Astrocyte (in vitro differentiated cells and primary cell): ENCODE results near the gene SDR39U1. TPM values are rescaled to one million over a fixed set of nuclear protein-coding genes. Genes with fewer than 3 reads are reported as not detected.
"Not testable (repeated sequence)": the region's sequence is repeated elsewhere in the genome, so short reads cannot be mapped to it uniquely, and the experiment has no call there.

Experiments used
- DNase-seq: peaks from one replicate; pipeline ENCODE4 v3.0.0-alpha.2; 2010; ENCODE audit warnings: low read depth
- FAIRE-seq: peaks from 2 replicates; lab custom pipeline; 2011; peaks lifted over from hg19 to GRCh38; lab: Jason Lieb, UNC
- H2AFZ ChIP-seq: 2 replicates; pipeline ENCODE4 v1.6.0; 2012; ENCODE audit warnings: low read depth, low read length, inconsistent platforms
- H3K27ac ChIP-seq: 2 replicates; pipeline ENCODE4 v1.5.1; 2011; ENCODE audit warnings: low read depth, low read length, inconsistent platforms
- H3K27me3 ChIP-seq: 2 replicates; pipeline ENCODE4 v1.6.0; 2011; ENCODE audit warnings: low read length, inconsistent platforms; ENCODE audit not compliant: insufficient read depth
- H3K36me3 ChIP-seq: 2 replicates; pipeline ENCODE4 v1.5.1; 2011; ENCODE audit warnings: low read length, inconsistent platforms; ENCODE audit not compliant: insufficient read depth
- H3K4me1 ChIP-seq: 2 replicates; pipeline ENCODE4 v1.5.1; 2011; ENCODE audit warnings: low read length, inconsistent platforms; ENCODE audit not compliant: insufficient read depth
- H3K4me2 ChIP-seq: 2 replicates; pipeline ENCODE4 v1.6.0; 2012; ENCODE audit warnings: low read length, inconsistent platforms
- H3K4me3 ChIP-seq: 2 replicates; pipeline ENCODE4 v1.5.1; 2011; ENCODE audit warnings: low read depth, mild to moderate bottlenecking, low read length, inconsistent platforms; ENCODE audit not compliant: insufficient read depth
- H3K79me2 ChIP-seq: 2 replicates; pipeline ENCODE4 v1.6.0; 2012; ENCODE audit warnings: mild to moderate bottlenecking, low read length, inconsistent platforms; ENCODE audit not compliant: insufficient read depth
- H3K9ac ChIP-seq: 2 replicates; pipeline ENCODE4 v1.6.0; 2012; ENCODE audit warnings: mild to moderate bottlenecking, low read length, inconsistent platforms
- H3K9me3 ChIP-seq: 2 replicates; pipeline ENCODE4 v1.5.1; 2012; ENCODE audit warnings: low read depth, mild to moderate bottlenecking, low read length, inconsistent platforms; ENCODE audit not compliant: insufficient read depth
- H4K20me1 ChIP-seq: 2 replicates; pipeline ENCODE4 v1.6.0; 2012; ENCODE audit warnings: low read length, inconsistent platforms; ENCODE audit not compliant: insufficient read depth
- H3K27ac Mint-ChIP-seq: one replicate; pipeline ENCODE4 v1.8.0; 2021; ENCODE audit warnings: mild to moderate bottlenecking, mixed read lengths; ENCODE audit not compliant: unreplicated experiment
- H3K27me3 Mint-ChIP-seq: one replicate; pipeline ENCODE4 v1.8.0; 2021; ENCODE audit warnings: low read depth, mixed read lengths; ENCODE audit not compliant: unreplicated experiment
- H3K36me3 Mint-ChIP-seq: one replicate; pipeline ENCODE4 v1.8.0; 2021; ENCODE audit warnings: low read depth, mixed read lengths; ENCODE audit not compliant: unreplicated experiment
- H3K4me1 Mint-ChIP-seq: one replicate; pipeline ENCODE4 v1.8.0; 2021; ENCODE audit warnings: low read depth, mixed read lengths; ENCODE audit not compliant: unreplicated experiment
- H3K4me3 Mint-ChIP-seq: one replicate; pipeline ENCODE4 v1.8.0; 2021; ENCODE audit warnings: mild to moderate bottlenecking, moderate library complexity, mixed read lengths; ENCODE audit not compliant: unreplicated experiment
- H3K9me3 Mint-ChIP-seq: one replicate; pipeline ENCODE4 v1.8.0; 2021; ENCODE audit warnings: mild to moderate bottlenecking, mixed read lengths; ENCODE audit not compliant: unreplicated experiment
- CTCF ChIP-seq: IDR thresholded peaks from 2 replicates; pipeline ENCODE4 v1.5.1; 2011; ENCODE audit warnings: low read depth, mild to moderate bottlenecking, inconsistent platforms, low read length, moderate library complexity; ENCODE audit not compliant: insufficient read depth
- EZH2 ChIP-seq: IDR thresholded peaks from 2 replicates; pipeline ENCODE4 v1.6.1; 2012; ENCODE audit warnings: mild to moderate bottlenecking, low read length, inconsistent platforms; ENCODE audit not compliant: insufficient read depth
- total RNA-seq: library from RNA; stranded (reverse); gene quantifications from 2 replicates; pipeline ENCODE4 v1.2.1, GENCODE V29; 2021

SDR39U1 gene
- total RNA-seq, 1 donor from 2014 or later = 28.1 TPM

- peaks cover 21% of the 10 kb centered on the region for H3K9me3 Mint-ChIP-seq
- H3K27ac ChIP-seq = no peak overlapping the region
- no peaks in the 10 kb centered on the region for H3K4me1 Mint-ChIP-seq
- no peak overlapping the region for H3K9ac ChIP-seq
- no peaks in the 10 kb centered on the region for H3K79me2 ChIP-seq
- peaks cover 34% of the 10 kb centered on the region for H3K36me3 Mint-ChIP-seq
- no peaks in the 10 kb centered on the region for H3K27me3 ChIP-seq
- H3K4me2 ChIP-seq = no peak overlapping the region
- no peak overlapping the region for H3K4me3 ChIP-seq
- TF ChIP-seq EZH2 = no peak
- TF ChIP-seq CTCF = no peak
- H2AFZ ChIP-seq = no peak overlapping the region
- H3K27ac Mint-ChIP-seq = no peak overlapping the region
- H3K36me3 ChIP-seq = no peaks in the 10 kb centered on the region
- FAIRE-seq = no peak
- H3K4me1 ChIP-seq = no peaks in the 10 kb centered on the region
- no peak overlapping the region for H3K4me3 Mint-ChIP-seq
- DNase-seq = no peak
- H3K9me3 ChIP-seq = no peaks in the 10 kb centered on the region
- no peaks in the 10 kb centered on the region for H4K20me1 ChIP-seq
- H3K27me3 Mint-ChIP-seq = no peaks in the 10 kb centered on the region
These were observed 16.2 kb upstream of the SDR39U1 start for GRCh38 chr14:24458736-24459135.

GRCh38 chr14:24456980-24457379, 14.4 kb upstream of the SDR39U1 start:
- Mint-ChIP-seq H3K36me3 (peaks cover 43% of the 10 kb centered on the region), H3K4me1 (no peaks in the 10 kb centered on the region), H3K4me3 (no peak overlapping the region), H3K9me3 (peaks cover 28% of the 10 kb centered on the region), H3K27me3 (no peaks in the 10 kb centered on the region), H3K27ac (no peak overlapping the region)
- no peak overlapping the region for H3K4me2 ChIP-seq
- FAIRE-seq (no peak), DNase-seq (no peak)
- H2AFZ ChIP-seq = no peak overlapping the region
- no peaks in the 10 kb centered on the region for H3K79me2 ChIP-seq
- no peaks in the 10 kb centered on the region for H3K27me3 ChIP-seq
- no peaks in the 10 kb centered on the region for H3K4me1 ChIP-seq
- H4K20me1 ChIP-seq = no peaks in the 10 kb centered on the region
- no peak overlapping the region for H3K4me3 ChIP-seq
- no peaks in the 10 kb centered on the region for H3K9me3 ChIP-seq
- H3K9ac ChIP-seq = no peak overlapping the region
- H3K36me3 ChIP-seq = no peaks in the 10 kb centered on the region
- no peak overlapping the region for H3K27ac ChIP-seq
- TF ChIP-seq CTCF (no peak), EZH2 (no peak)

- not testable (repeated sequence) for H3K4me3 ChIP-seq, H3K79me2 ChIP-seq, H3K9ac ChIP-seq, H3K4me1 ChIP-seq, H3K27me3 ChIP-seq, DNase-seq, H3K4me1 Mint-ChIP-seq, H3K4me2 ChIP-seq, H3K27ac ChIP-seq, H3K9me3 ChIP-seq, H3K4me3 Mint-ChIP-seq, H2AFZ ChIP-seq, H3K27ac Mint-ChIP-seq, H4K20me1 ChIP-seq, H3K36me3 ChIP-seq, FAIRE-seq, H3K27me3 Mint-ChIP-seq
- Mint-ChIP-seq H3K36me3 (peaks cover 22% of the 10 kb centered on the region), H3K9me3 (peaks cover 21% of the 10 kb centered on the region)
These were observed 8.3 kb upstream of the SDR39U1 start for GRCh38 chr14:24450828-24451227.
